HG03159 (cell line): ENCODE measurements around the gene PRELID1.
"Not testable (repeated sequence)": the region's sequence is repeated elsewhere in the genome, so short reads cannot be mapped to it uniquely, and the experiment has no call there.

Experiments
- ATAC-seq: cut with Tn5 transposase; IDR thresholded peaks from one replicate; pipeline ENCODE4 v1.9.1; 2021; ENCODE audit warnings: mild to moderate bottlenecking, moderate library complexity; ENCODE audit not compliant: unreplicated experiment

The PRELID1 gene, protein sequence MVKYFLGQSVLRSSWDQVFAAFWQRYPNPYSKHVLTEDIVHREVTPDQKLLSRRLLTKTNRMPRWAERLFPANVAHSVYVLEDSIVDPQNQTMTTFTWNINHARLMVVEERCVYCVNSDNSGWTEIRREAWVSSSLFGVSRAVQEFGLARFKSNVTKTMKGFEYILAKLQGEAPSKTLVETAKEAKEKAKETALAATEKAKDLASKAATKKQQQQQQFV

DNA sequence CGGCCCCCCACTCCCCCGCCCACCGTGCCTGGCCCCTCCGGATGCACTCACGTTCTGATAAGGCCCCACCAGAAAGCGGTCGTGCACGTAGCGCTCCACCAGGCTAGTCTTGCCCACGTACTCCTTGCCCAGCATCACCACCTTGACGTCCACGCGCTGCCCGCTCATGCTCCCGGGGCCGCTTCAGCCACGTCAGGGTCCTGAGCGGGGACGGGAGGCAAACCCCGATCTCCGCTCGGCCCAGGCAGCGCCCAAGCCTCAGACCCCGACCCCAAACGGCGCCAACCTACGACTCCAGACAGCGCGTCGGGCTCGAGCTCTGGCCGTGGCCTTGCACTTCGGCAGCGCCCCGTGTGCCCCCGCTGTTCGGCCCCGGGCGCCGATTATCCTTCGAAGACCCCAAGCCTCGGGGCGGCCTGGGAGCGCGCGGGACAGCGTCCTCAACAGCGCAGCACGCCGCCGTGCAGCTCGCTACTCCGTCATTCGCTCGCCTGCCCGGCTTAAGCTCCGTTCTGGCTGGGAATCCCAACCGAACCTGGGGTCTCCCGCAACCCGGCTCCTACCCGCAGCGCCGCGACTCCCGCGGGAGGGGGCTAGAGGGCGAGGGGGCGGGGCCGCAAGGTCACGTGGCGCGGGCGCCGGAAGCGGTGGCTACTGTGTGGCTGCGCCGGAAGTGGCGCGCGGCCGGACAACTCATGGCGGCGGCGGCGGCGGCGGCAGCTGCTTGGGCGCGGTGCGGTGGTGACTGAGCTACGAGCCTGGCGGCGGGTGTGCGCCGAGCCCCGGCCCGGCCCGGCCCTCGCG lies at the start of gene PRELID1, which contains the start of gene RAB24:
TSS of gene PRELID1 (plus strand) at position 679 of the 804 bp plus-strand sequence. CDS start 187 bp downstream, outside the sequence.
TSS of gene RAB24 (minus strand) at position 599 of the 804 bp plus-strand sequence. CDS start at position 168, 431 bp downstream.
- ATAC-seq = peak; percentile 62

DNA sequence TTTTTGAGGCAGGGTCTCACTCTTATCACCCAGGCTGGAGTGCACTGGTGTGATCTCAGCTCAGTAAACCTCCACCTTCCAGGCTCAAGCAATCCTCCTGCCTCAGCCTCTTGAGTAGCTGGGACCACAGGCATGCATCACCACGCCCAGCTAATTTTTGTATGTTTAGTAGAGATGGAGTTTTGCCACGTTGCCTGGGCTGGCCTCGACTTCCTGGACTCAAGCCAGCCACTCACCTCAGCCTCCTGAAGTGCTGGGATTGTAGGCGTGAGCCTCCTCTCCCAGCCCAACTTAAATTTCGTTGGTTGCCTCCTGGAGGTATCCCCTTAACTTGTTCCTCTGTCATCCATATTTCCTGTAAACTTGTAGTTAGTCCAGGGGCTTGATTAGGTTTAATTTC lies 47.3 kb upstream of the PRELID1 start:
- no peak for ATAC-seq

DNA sequence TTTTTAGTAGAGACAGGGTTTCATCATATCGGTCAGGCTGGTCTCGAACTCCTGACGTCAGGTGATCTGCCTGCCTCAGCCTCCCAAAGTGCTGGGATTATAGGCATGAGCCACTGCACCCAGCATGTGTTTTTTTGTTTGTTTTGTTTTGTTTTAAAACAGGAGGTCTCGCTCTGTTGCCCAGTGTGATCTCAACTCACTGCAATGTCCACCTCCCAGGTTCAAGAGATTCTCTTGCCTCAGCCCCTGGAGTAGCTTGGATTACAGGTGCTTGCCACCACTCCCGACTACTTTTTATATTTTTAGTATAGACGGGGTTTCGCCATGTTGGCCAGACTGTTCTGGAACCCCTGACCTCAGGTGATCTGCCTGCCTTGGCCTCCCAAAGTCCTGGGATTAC lies 44.9 kb upstream of the PRELID1 start:
- ATAC-seq = not testable (repeated sequence)

DNA sequence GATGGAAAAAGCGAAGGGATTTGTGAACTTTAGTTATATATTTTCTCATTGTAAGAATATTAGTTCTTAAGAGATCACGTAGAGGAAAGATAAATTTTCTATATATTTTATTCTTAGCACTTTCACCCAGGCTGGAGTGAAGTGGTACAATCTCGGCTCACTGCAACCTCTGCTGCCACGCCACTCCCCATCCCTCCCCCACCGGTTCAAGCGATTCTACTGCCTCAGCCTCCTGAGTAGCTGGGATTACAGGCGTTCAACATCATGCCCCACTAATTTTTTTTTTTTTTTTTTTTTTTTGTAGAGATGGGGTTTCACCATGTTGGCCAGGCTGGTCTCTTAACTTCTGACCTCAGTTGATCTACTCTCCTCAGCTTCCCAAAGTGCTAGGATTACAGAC lies 42.6 kb upstream of the PRELID1 start:
- no peak for ATAC-seq

DNA sequence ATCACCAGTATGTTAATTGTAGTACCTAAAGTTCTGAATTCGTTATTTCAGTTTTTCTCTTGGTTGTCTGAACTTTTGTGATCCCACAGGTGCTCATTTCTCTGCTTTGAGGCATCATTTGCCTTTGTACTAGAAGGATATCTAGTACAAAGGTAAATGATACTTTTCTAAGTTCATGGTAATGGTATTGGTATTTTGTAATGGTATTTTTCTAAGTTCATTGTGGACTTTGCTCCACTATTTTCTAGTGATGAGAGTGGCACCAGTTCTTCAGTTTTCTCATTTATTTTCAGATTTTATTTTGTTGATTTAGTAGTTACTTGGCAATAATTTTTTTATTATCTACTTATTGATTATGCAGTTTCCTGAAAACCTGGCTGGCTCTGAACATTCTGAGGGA lies 42.1 kb upstream of the PRELID1 start:
- ATAC-seq = no peak

DNA sequence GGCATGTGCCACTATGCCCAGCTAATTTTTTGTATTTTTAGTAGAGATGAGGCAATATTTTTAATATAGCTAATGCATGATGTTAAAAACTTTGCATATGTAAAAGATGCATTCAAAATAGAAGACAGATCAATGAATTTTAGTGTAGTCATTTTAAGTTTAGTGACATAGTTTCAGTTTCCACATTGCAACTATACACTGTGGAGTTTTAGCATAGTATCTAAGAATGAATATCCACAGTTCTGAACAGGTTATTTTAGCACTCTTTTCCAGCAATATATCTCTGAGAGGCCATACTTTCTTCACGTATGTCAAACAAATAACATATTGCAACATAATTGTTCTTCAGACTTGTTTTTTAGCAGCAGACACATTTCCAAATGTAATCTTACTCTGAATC lies 39.4 kb upstream of the PRELID1 start:
- no peak for ATAC-seq

DNA sequence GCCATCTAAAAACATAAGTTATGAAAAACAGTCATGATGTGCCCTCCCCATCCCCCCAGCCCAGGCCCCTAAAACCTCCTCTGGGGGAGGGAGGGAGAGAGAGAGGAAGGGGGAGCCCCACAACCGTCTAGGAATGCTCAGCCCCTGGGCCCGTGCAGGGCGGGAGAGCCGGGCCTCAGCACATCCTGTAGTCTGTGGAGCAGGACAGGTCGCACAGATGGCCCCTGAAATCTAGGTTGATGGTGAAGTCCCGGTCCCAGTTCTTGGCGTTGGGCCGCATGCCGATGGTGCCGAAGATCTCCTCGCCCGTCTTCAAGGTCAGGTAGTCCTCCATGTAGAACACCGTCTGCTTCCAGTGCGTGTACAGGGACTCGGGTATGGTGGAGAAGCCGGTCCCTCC lies 38.2 kb upstream of the PRELID1 start:
- no peak for ATAC-seq

DNA sequence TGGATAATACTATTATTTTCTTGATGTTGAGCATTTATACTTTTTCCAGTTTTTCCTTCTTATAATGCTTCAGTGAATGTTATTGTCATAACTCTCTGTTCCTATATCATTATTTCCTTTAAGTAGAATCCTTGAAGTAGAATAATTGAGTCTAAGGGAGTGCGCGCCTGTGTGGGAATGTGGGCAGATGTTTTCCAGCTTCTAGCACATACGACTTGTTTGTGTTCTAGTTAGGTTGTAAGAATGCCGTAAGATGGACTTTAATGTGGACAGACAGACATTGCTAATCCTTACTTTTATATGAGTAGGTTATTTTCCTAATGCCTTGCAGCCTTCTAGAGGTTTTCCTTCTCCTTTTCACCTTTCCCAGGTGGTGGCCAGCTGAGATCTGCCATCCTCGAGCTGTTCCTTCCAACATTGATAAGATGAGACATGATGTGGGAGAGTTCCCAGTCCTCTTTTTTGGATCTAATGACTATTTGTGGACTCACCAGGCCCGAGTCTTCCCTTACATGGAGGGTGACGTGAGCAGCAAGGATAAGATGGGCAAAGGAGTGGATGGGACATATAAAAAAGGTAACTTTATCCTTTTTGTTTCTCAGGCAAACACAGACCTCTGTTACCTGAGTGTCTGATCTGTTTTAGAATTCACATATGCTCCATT lies 34.2 kb upstream of the PRELID1 start:
- no peak for ATAC-seq

DNA sequence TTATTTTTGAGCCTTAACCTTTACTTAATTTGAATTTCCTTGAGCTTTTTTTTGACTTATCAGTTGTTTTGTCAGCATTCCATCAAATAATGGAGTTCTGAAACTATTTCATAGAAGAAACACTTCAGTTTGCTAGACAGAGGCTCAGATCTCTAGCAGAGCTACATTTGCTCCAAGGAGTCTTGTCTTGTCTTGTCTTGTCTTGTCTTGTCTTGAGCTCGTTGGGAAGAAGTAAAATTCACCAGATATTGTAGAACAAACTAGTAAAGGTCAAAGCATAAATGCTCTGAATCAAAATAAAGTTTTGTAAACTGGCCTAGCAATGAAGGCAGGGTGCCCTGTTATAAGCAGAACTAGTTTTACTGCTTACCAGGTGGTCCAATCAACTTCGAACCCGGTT lies 33.6 kb upstream of the PRELID1 start:
- no peak for ATAC-seq

DNA sequence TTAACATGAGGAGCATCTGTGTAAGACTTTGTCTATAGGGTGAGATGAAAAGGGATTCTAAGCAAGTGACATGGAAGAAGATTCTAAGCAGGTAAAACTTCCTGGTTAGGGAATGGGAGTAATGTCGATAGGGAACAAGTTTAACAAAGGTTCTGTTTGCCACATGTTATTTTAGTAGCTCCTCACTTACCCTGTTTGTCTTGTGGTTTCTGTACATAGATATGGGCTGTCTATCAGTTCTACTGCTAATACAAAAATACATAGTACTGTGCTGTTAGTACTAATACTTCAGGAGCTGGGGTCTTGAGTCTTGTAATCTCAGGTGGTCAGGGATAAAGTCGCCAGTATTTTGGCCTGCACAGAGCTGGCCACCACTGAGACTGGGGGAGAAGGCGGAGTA lies 32.9 kb upstream of the PRELID1 start:
- no peak for ATAC-seq

DNA sequence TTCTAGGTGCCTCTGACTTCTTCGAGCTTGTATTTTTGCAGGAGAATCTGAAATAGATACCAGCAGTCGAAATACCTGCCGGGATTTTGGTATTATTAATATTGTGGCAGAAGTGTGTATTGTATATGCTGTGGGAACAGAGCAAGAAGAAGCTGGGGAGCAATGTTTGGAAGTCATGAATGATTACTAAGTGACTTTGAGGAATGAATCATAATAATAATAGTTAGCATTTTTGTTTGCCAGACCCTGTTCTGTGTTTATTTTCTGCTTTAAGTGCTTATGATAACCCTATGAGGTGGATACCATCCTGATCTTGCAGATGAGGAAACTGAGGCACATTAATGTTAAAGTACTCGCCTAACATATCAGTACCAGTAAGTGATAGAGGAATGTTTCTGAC lies 32.5 kb upstream of the PRELID1 start:
- ATAC-seq = no peak

DNA sequence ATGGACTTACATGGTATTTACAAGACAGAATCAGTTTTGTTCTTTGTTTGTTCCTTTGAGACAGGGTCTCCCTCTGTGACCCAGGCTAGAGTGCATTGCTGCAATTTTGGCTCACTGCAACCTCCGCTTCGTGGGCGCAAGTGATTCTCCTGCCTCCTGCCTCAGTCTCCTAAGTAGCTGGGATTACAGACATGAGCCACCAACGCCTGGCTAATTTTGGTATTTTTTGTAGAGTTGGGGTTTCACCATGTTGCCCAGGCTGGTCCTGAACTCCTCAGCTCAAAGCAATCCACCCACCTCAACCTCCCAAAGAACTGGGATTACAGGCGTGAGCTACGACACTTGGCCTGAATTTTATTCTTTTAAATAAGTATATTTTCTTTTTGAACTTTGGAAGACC lies 27.7 kb upstream of the PRELID1 start:
- ATAC-seq = no peak

DNA sequence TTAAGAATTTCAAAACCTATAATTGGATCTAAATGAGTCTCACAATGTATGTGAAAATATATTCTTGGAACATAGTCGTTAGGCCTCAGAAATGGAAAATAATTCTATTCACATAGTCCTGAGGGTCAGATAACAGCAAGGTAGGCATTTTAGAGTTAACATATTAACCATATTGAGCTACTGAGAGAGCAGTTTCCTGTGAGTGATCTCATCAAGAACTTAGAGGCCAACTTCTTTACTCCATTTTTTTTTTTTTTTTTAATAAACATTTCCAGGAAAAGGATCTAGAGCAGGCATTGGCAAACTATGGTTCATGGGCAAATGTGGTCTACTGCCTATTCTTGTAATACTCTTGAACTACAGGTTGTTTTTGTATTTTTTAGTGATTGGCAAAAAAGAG lies 26.7 kb upstream of the PRELID1 start:
- no peak for ATAC-seq

DNA sequence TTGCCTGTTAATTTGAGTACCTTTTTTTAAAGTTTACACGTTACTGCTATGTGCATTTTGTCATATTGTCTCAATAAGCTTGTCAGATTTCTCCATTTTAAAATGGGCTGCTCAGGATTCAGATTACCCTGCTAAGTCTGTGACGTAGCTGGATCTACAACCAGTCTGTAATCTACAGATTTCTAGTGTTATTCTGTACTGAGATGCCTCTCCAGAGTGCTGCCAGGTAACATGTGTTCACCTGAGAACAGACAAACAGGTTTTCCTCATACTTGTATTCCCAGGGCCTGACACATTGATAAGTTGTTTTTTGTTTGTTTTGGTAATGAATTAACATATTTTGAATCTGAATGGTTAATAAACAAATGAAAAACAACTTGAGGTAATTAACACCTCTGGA lies 15.4 kb upstream of the PRELID1 start:
- ATAC-seq = no peak

DNA sequence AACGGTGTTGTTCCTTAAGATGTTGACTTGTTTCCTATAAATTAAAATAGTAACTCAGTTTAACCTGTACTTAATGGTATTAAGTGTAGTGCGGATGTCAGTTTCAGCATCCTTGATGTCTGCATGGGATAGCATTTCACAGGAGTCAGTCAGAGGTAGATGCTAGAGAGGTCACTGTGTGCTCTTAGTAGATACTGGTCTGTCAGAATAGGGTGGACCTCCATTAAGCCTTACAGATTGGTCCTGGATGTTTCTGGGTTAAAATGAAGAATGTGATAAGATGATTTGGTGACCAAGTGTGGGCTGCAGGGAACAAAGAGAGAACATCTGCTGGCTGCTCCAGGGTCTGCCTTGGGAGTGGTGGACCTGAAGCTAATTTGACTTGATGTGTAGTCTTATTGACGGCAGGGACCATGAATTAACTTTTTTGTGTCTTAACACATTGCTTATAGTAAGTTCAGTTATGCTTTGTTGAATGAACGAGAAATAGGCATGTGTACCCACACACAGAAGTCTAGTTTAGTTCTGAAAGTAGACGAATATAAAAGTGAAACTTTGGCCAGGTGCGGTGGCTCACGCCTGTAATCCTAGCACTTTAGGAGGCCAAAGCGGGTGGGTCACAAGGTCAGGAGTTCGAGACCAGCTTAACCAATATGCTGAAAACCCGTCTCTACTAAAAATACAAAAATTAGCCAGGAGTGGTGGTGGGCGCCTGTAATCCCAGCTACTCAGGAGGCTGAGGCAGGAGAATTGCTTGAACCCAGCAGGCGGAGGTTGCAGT lies 12.6 kb upstream of the PRELID1 start:
- no peak for ATAC-seq

DNA sequence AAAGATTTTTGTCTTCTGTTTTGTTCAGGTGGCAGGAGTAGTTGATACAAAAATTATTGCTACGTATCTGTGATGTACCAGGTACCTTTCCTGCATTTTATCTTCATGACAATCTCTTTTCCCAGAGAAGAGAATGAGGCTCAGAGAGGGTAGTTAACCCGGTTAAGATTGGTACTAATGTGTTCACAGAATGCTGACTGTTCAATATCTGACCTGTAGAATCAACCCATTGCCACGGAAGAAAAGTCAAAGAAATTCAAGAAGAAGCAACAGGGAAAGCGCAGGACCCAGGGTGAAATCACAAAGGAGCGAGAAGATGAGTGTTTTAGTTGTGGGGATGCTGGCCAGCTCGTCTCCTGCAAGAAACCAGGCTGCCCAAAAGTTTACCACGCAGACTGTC lies 11.9 kb upstream of the PRELID1 start:
- no peak for ATAC-seq

DNA sequence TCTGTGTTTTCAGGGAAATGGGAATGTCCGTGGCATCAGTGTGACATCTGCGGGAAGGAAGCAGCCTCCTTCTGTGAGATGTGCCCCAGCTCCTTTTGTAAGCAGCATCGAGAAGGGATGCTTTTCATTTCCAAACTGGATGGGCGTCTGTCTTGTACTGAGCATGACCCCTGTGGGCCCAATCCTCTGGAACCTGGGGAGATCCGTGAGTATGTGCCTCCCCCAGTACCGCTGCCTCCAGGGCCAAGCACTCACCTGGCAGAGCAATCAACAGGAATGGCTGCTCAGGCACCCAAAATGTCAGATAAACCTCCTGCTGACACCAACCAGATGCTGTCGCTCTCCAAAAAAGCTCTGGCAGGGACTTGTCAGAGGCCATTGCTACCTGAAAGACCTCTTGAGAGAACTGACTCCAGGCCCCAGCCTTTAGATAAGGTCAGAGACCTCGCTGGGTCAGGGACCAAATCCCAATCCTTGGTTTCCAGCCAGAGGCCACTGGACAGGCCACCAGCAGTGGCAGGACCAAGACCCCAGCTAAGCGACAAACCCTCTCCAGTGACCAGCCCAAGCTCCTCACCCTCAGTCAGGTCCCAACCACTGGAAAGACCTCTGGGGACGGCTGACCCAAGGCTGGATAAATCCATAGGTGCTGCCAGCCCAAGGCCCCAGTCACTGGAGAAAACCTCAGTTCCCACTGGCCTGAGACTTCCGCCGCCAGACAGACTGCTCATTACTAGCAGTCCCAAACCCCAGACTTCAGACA lies 9.6 kb upstream of the PRELID1 start:
- no peak for ATAC-seq

DNA sequence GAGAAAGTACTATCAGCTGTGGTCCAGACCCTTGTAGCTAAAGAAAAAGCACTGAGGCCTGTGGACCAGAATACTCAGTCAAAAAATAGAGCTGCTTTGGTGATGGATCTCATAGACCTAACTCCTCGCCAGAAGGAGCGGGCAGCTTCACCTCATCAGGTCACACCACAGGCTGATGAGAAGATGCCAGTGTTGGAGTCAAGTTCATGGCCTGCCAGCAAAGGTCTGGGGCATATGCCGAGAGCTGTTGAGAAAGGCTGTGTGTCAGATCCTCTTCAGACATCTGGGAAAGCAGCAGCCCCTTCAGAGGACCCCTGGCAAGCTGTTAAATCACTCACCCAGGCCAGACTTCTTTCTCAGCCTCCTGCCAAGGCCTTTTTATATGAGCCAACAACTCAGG lies 9.0 kb upstream of the PRELID1 start:
- ATAC-seq = no peak

DNA sequence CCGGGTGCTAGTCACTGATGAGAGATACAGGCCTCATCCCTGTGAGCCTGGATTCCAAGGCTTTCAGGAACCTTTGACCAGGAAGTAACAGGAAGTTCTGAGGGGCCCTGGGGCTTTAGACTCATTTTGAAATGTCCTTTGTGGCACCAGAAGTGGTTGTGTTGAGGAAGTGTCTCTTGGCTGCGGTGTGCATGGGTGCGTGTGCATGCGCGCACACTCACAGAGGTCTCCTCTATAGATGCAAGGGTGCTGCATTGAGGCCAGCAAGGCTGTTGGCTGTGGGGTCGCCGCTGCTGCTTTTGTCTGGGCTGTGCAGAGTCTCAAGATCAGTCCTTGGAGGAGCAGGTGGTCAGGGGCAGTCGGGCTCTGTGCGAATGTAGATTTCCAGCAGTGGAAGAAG lies 7.7 kb upstream of the PRELID1 start:
- no peak for ATAC-seq

DNA sequence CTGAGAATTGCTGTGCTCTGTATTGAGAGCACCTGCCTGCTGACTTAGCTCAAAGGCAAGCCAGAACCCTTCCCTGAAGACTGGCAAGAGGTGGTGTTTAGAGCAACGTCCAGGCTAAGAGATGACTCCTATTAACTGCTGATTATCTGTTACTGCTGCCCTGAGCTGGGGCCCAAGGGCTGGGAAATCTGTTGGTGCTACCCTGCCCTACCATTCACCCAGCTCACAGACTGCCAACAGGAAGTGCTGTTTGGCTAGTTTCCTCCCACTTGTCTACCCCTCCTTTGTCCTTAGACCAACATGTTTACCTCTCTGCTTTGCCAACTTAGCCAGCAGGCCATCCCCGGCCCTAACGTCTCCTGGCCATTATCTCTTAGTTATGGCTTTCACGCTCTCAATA lies 7.0 kb upstream of the PRELID1 start:
- ATAC-seq = no peak
